Activated B cell treated with CpG ODN at 0.5 μM for 24 hours (primary cell): ENCODE measurements around the gene HOXB3. TPM values are rescaled to one million over a fixed set of nuclear protein-coding genes. Genes with fewer than 3 reads are reported as not detected.

ENCODE experiments used
- ATAC-seq: fragments of 200-7000 bp; cut with Tn5 transposase; one replicate; pipeline ENCODE4 v1.10.0; 2021; ENCODE audit warnings: low read depth, mild to moderate bottlenecking, moderate library complexity
- CTCF ChIA-PET: fragments of 350-600 bp; sonication (Branson Sonifier 250); formaldehyde crosslinking; loops from one replicate; lab custom pipeline; 2021; ENCODE audit warnings: antibody characterized with exemption; lab: Charles Lee
- POLR2A ChIA-PET: fragments of 350-600 bp; sonication (Branson Sonifier 250); formaldehyde crosslinking; loops from one replicate; lab custom pipeline; 2021; ENCODE audit warnings: antibody characterized with exemption; lab: Charles Lee
- DNase-seq: peaks from one replicate; pipeline ENCODE4 v3.0.0; 2022
- H3K27ac Mint-ChIP-seq: one replicate; pipeline ENCODE4 v1.8.0; 2020; ENCODE audit warnings: mixed read lengths
- H3K27me3 Mint-ChIP-seq: one replicate; pipeline ENCODE4 v1.8.0; 2021; ENCODE audit warnings: mixed read lengths
- H3K36me3 Mint-ChIP-seq: one replicate; pipeline ENCODE4 v1.8.0; 2021; ENCODE audit warnings: low read depth, mixed read lengths
- H3K4me1 Mint-ChIP-seq: one replicate; pipeline ENCODE4 v1.8.0; 2021; ENCODE audit warnings: mixed read lengths
- H3K4me3 Mint-ChIP-seq: one replicate; pipeline ENCODE4 v1.8.0; 2020; ENCODE audit warnings: mild to moderate bottlenecking, mixed read lengths
- H3K9me3 Mint-ChIP-seq: one replicate; pipeline ENCODE4 v1.8.0; 2020; ENCODE audit warnings: mixed read lengths
- intact Hi-C: fragments of 100-400 bp; cut with micrococcal nuclease; formaldehyde crosslinking; loops from one replicate; pipeline ENCODE4 v1.15.1; 2024
- total RNA-seq: library from RNA; stranded (reverse); gene quantifications from 2 replicates; pipeline ENCODE4 v1.2.3, GENCODE V29; 2022
- TF ChIP-seq, protein P1 (sequence below): fragments of 200-600 bp; IDR thresholded peaks from one replicate; pipeline ENCODE4 v1.8.0; 2022; ENCODE audit warnings: antibody characterized with exemption, mild to moderate bottlenecking

Gene HOXB3
- total RNA-seq, 1 donor from 2014 or later: 2.6 TPM

DNA sequence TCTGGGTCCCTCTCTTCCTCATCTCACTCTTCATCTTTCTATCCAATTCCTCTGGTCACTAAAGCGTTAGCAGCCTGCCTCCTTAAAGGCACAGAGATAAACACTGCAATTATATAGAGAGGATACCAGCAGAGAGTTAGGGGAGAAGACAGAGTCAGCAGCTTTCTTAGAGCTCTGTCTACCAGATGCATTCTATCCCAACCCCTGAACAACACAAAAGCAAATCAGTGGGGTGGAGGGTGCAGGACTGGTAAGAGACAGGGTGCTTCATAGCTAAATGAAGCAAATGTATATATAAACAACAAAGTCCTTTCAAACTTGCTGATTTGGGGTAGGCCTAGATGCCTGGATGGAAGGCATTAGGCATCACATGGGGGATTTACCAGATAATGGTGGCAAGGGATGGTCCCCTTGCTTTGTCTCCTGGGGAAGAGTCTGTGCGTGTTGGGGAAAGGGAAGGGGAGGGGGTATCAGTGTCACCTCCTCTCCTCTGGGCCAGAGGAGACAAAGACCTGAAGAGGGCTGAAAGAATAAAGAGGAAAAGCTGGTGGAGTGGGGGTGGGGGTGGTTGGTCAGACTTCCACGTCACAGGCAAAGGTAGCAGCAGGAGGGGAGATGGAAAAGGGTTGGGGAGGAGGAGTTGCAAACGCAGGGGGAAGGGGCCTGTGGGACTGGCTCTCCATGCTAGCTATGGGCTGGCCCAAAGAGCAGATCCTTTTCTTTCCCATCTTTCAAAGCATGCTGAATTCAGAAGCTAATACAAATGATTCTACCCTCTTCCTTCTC lies 23.9 kb downstream of the HOXB3 start:
- H3K4me3 Mint-ChIP-seq: no peak overlapping the region
- no peaks in the 10 kb centered on the region for H3K36me3 Mint-ChIP-seq
- no peak for DNase-seq

DNA sequence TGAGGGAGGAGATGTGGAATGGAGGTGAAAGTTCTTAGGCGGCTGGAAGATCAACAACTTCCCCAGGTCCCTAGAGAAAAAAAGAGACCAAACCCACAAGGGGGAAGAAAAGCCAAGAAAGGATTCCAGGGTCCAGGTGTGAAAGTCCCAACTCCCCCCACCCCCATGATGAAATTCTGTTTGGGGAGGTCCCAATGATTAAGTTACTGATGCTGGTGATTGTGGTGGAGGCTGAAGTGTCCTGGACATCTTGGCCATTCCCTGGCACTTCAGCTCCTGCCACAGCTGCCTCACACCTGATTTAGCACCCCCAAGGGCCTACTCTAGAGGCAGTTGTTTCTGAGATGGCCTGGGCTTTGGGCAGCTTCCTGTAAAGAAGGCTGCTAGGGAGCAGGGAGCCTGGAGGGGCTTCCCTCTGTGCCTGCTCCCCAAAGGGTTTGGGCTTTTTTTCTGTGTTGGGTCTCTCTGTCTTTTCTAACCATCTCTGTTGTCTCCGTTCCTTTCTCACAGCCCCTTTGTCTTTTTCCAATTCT lies 25.0 kb downstream of the HOXB3 start:
- intact Hi-C loops: no loop called here
- TF ChIP-seq, protein P1, sequence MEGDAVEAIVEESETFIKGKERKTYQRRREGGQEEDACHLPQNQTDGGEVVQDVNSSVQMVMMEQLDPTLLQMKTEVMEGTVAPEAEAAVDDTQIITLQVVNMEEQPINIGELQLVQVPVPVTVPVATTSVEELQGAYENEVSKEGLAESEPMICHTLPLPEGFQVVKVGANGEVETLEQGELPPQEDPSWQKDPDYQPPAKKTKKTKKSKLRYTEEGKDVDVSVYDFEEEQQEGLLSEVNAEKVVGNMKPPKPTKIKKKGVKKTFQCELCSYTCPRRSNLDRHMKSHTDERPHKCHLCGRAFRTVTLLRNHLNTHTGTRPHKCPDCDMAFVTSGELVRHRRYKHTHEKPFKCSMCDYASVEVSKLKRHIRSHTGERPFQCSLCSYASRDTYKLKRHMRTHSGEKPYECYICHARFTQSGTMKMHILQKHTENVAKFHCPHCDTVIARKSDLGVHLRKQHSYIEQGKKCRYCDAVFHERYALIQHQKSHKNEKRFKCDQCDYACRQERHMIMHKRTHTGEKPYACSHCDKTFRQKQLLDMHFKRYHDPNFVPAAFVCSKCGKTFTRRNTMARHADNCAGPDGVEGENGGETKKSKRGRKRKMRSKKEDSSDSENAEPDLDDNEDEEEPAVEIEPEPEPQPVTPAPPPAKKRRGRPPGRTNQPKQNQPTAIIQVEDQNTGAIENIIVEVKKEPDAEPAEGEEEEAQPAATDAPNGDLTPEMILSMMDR: no peak
- Mint-ChIP-seq H3K27me3 (peaks cover 25% of the 10 kb centered on the region), H3K4me3 (no peak overlapping the region), H3K4me1 (peaks cover 4% of the 10 kb centered on the region), H3K27ac (no peak overlapping the region), H3K36me3 (no peaks in the 10 kb centered on the region), H3K9me3 (no peaks in the 10 kb centered on the region)
- POLR2A ChIA-PET: no interaction called here
- CTCF ChIA-PET: no interaction called here
- DNase-seq (no peak), ATAC-seq (no peak)

More for the DNA sequence above, 23.9 kb downstream of the HOXB3 start:
- H3K9me3 Mint-ChIP-seq: no peaks in the 10 kb centered on the region
- intact Hi-C loops: loop anchor here (2.0 kb wide), 1 partner anchor 13 kb away; no protein-coding TSS in a partner anchor
- H3K4me1 Mint-ChIP-seq: peaks cover 4% of the 10 kb centered on the region
- peaks cover 23% of the 10 kb centered on the region for H3K27me3 Mint-ChIP-seq
- ChIA-PET CTCF (interaction anchor here (0.6 kb wide), 1 partner anchor 250 kb away, joined by 3 read pairs; no protein-coding TSS in a partner anchor), POLR2A (no interaction called here)
- no peak overlapping the region for H3K27ac Mint-ChIP-seq
- TF ChIP-seq, protein P1: no peak
- no peak for ATAC-seq

DNA sequence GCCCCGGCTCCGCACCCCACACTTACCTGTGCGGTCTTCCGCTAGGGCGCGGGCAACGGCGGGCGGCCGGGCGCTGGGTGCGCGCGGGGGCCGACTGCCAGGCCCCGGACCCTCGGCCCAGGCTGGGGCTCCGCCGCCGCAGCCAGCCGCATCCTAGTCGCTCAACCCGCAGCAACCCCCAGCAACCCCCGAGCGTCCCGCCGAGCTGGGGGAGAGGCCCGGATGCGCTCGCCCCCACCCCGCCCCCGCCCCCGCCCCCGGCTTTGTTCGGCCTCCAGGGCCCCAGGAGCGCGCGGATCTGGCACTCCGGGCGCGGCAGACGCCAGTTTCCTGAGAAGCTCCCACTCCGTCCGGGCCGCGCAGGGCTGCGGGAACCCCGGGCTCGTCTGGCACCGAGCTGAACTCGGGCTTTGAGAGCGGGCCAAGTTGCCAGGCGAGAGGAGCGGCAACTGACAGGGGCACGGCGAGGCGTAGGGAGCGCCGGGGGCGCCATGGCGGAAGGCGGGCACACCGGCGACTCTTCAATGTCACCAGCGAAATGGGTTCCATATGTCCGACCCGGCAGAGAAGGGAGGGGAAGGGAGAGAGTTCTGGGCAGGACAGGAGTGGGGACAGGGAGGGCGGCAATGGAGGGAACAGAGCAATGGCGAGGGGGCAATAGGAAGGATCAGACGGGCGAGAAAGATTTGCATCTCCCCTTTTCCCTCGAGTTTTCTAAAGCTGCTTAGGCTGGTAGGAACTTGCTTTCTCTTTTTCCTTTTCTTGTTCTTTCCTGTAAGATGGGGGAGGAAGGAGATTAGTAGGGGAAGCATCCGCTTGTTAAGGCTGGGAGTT lies 25.6 kb downstream of the HOXB3 start:
- H3K27me3 Mint-ChIP-seq: peaks cover 20% of the 10 kb centered on the region
- no peaks in the 10 kb centered on the region for H3K9me3 Mint-ChIP-seq
- peaks cover 4% of the 10 kb centered on the region for H3K4me1 Mint-ChIP-seq
- ATAC-seq (no peak), DNase-seq (no peak)
- no peaks in the 10 kb centered on the region for H3K36me3 Mint-ChIP-seq
- H3K4me3 Mint-ChIP-seq: no peak overlapping the region
- POLR2A ChIA-PET: no interaction called here
- no peak overlapping the region for H3K27ac Mint-ChIP-seq
- CTCF ChIA-PET: no interaction called here
- TF ChIP-seq, protein P1: no peak
- intact Hi-C loops: no loop called here

DNA sequence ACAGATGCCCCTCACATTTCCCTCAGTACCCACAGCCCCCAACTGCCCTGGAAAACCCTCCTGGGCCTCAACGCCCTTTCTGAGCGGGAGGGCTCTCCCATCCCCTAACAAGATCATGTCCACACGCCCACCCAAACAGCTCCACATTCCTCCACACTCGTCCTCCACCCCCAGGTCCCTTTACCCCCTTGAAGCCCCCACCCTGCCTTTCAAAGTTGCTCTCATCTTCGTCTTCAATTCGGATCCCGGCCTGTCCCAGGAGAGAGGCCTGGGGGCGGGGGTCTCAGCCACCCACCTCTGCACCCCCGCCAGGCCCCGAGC lies 26.2 kb downstream of the HOXB3 start:
- ChIA-PET POLR2A (no interaction called here), CTCF (no interaction called here)
- Mint-ChIP-seq H3K27me3 (peaks cover 16% of the 10 kb centered on the region), H3K9me3 (no peaks in the 10 kb centered on the region), H3K4me1 (peaks cover 4% of the 10 kb centered on the region), H3K4me3 (no peak overlapping the region), H3K27ac (no peak overlapping the region), H3K36me3 (no peaks in the 10 kb centered on the region)
- TF ChIP-seq, protein P1: no peak
- DNase-seq: no peak
- intact Hi-C loops: no loop called here
- no peak for ATAC-seq

DNA sequence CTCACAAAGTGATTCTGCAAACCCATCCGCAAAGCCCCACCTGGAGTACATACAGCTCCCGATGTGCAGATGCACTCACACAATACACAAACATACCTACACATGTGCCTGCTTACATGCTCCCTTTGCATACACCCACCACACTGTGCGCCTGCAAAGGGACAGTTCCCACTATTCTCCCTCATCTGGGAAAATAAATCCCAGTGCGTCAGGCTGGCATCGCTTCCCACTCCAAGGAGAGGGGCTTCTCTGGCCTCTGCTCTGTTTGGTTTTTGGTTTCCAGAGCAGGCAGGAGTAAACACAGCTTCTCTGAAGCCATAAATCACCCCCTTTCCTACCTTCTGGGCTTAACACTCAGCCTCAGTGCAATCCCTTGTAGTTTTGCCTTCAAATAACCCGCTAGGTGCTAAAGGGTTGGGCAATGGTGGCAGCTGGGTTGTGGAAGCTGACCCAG lies 26.6 kb downstream of the HOXB3 start:
- TF ChIP-seq, protein P1: no peak
- no peaks in the 10 kb centered on the region for H3K36me3 Mint-ChIP-seq
- ChIA-PET POLR2A (no interaction called here), CTCF (no interaction called here)
- intact Hi-C loops: no loop called here
- no peak for ATAC-seq
- no peak overlapping the region for H3K27ac Mint-ChIP-seq
- no peak for DNase-seq
- H3K4me1 Mint-ChIP-seq: peaks cover 2% of the 10 kb centered on the region
- H3K4me3 Mint-ChIP-seq: no peak overlapping the region
- H3K27me3 Mint-ChIP-seq: peaks cover 16% of the 10 kb centered on the region
- no peaks in the 10 kb centered on the region for H3K9me3 Mint-ChIP-seq
